Panc1 (cell line): ENCODE data around the gene FIGN. TPM values are rescaled to one million over a fixed set of nuclear protein-coding genes. Genes with fewer than 3 reads are reported as not detected.
A peak's percentile ranks its signal among the peaks of the same experiment; 100 is the strongest.

ENCODE experiments used
- ATAC-seq: fragments of 200-7000 bp; cut with Tn5 transposase; 2 replicates; pipeline ENCODE4 v1.9.1; 2020; ENCODE audit warnings: mild to moderate bottlenecking, moderate library complexity
- BruUV-seq: library from RNA; stranded (reverse); fragments of 400-500 nt; replicated peaks from 2 replicates; lab custom pipeline; 2021; lab: Mats Ljungman, UMichigan
- CTCF ChIA-PET: fragments of 300-600 bp; sonication (Branson Sonifier 250); formaldehyde crosslinking; loops from one replicate; lab custom pipeline; 2022; ENCODE audit warnings: antibody characterized with exemption; lab: Charles Lee
- POLR2A ChIA-PET: fragments of 300-600 bp; sonication (Branson Sonifier 250); formaldehyde crosslinking; loops from one replicate; lab custom pipeline; 2022; ENCODE audit warnings: antibody characterized with exemption; lab: Charles Lee
- DNase-seq: peaks from one replicate; pipeline ENCODE4 v3.0.0-alpha.2; 2010; ENCODE audit warnings: low read depth, low spot score
- H3K27ac ChIP-seq: 2 replicates; pipeline ENCODE4 v1.5.1; 2011; ENCODE audit warnings: mild to moderate bottlenecking, low read length, inconsistent platforms
- H3K27me3 ChIP-seq: fragments of 200-500 bp; sonication (Bioruptor generic); 2 replicates; pipeline ENCODE4 v1.6.0; 2014; ENCODE audit warnings: low read length, inconsistent platforms; ENCODE audit not compliant: control insufficient read depth, insufficient read depth
- H3K36me3 ChIP-seq: fragments of 200-500 bp; sonication (Bioruptor generic); 2 replicates; pipeline ENCODE4 v1.5.1; 2014; ENCODE audit warnings: inconsistent platforms, mild to moderate bottlenecking, low read length, moderate library complexity; ENCODE audit not compliant: control insufficient read depth, insufficient read depth
- H3K4me1 ChIP-seq: 2 replicates; pipeline ENCODE4 v1.5.1; 2011; ENCODE audit warnings: inconsistent platforms, mild to moderate bottlenecking, low read length, moderate library complexity; ENCODE audit not compliant: control insufficient read depth, insufficient read depth
- H3K4me3 ChIP-seq, 2 experiments: 2 replicates each; pipeline ENCODE4 v1.5.1; 2011 to 2012; ENCODE audit warnings: low read depth in 2 of 2, low read length in 2 of 2, mild to moderate bottlenecking in 2 of 2, inconsistent platforms in 1 of 2, moderate library complexity in 1 of 2
- H3K9me3 ChIP-seq: fragments of 200-500 bp; sonication (Bioruptor generic); 2 replicates; pipeline ENCODE4 v1.5.1; 2014; ENCODE audit warnings: low read depth, mild to moderate bottlenecking, inconsistent platforms, low read length, moderate library complexity; ENCODE audit not compliant: control insufficient read depth, insufficient read depth
- POLR2AphosphoS5 ChIP-seq: IDR thresholded peaks from 2 replicates; pipeline ENCODE4 v1.6.1; 2012; ENCODE audit warnings: mild to moderate bottlenecking, low read depth, low read length, moderate library complexity
- SIN3A ChIP-seq: IDR thresholded peaks from 2 replicates; pipeline ENCODE4 v1.6.1; 2012; ENCODE audit warnings: low read depth, mild to moderate bottlenecking, low read length, moderate library complexity, borderline replicate concordance; ENCODE audit not compliant: insufficient read depth
- TCF7L2 ChIP-seq: IDR thresholded peaks from 2 replicates; pipeline ENCODE4 v1.6.1; 2011; ENCODE audit warnings: mild to moderate bottlenecking, low read depth, low read length, inconsistent platforms
- in situ Hi-C: cut with HindIII; loops from 2 replicates; pipeline ENCODE4 v1.10.0; 2016; ENCODE audit warnings: low sequenced_read_pairs, low pct_unique_long_range_greater_than_20kb
- intact Hi-C: fragments of 100-400 bp; cut with micrococcal nuclease; formaldehyde crosslinking; loops from one replicate; pipeline ENCODE4 v1.10.0; 2022; ENCODE audit not compliant: unreplicated experiment
- total RNA-seq: library from RNA; stranded (reverse); gene quantifications from one replicate; pipeline ENCODE4 v1.2.1, GENCODE V29; 2021; ENCODE audit not compliant: unreplicated experiment
- TF ChIP-seq, protein P1 (sequence below): fragments of 450-650 bp; IDR thresholded peaks from 2 replicates; pipeline ENCODE4 v1.5.1; 2017; ENCODE audit warnings: mild to moderate bottlenecking
- TF ChIP-seq, protein P2 (sequence below), 2 experiments: IDR thresholded peaks; 2 replicates each; pipeline ENCODE4 v1.6.1; 2011 to 2012; ENCODE audit warnings: low read depth in 2 of 2, control low read depth in 1 of 2, low read length in 1 of 2, mild to moderate bottlenecking in 1 of 2, moderate library complexity in 1 of 2; ENCODE audit not compliant: insufficient read depth in 1 of 2

The FIGN gene
- total RNA-seq, 1 experiment from 2014 or later: 19.5 TPM

DNA sequence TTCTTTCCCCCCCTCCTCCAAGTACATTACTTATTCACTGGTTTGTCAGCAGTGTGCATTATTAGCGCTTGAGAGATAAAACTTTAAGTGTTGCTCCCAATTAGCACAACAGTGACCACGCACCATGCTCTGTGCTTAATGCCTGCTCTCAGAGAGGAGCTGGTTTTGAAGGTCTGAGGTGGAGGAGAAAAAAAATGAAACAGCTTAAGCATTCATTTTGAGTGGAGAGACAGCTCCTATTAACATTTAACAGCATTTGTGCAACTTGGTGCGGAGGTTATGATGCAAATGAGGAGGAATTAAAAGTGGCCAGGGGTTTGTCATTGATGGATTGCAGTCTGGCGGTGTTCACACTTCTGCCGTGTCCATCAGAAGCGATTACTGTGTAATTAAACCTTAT, 141.8 kb downstream of the FIGN start:
- POLR2A ChIA-PET: no interaction called here
- no TSS peak for BruUV-seq
- H3K27ac ChIP-seq: no peak overlapping the region
- CTCF ChIA-PET: no interaction called here
- no peaks in the 10 kb centered on the region for H3K9me3 ChIP-seq
- H3K4me3 ChIP-seq: no peak overlapping the region
- intact Hi-C loops: no loop called here
- no peak for TF ChIP-seq TCF7L2
- TF ChIP-seq SIN3A: no peak
- TF ChIP-seq POLR2AphosphoS5: no peak
- no peaks in the 10 kb centered on the region for H3K27me3 ChIP-seq
- no peaks in the 10 kb centered on the region for H3K36me3 ChIP-seq
- peaks cover 3% of the 10 kb centered on the region; the same call in 1 of the 2 replicates for H3K4me1 ChIP-seq
- no peak for ATAC-seq
- in situ Hi-C loops: no loop called here
- DNase-seq: no peak

DNA sequence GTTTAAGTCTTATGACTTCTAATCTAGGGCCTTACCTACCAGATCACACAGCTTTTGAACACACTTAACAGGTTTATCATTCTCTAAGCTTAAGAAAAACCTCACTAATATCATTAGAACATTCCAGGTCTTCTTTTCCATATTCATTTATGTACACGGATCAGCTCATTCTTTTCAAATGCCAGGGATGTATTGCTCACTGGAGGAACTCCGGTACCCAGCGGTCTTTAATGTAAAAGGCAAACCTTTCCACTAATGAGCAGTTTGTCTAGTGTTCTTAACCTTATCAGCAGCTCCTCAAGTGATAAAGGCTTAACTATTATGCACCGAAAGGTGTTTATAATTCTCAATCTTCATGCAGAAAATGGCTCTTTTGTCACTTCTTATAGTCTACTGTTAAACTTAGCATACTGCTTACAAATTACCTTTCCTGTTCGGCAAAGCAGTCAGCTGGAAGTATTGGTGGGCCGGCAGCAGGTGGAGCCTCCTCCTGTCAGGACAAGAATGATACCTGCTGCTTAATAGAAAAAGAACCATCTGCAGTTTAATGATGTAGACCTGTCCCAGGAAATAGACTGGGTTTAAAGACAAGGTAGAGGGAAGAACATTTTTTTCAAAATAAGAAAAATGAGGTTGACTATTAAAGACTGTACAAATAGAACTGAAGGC, 142.7 kb downstream of the FIGN start:
- Histone ChIP-seq H3K27me3 (no peaks in the 10 kb centered on the region), H3K4me3 (no peak overlapping the region), H3K36me3 (no peaks in the 10 kb centered on the region), H3K9me3 (no peaks in the 10 kb centered on the region), H3K4me1 (peaks cover 3% of the 10 kb centered on the region; the same call in 1 of the 2 replicates), H3K27ac (no peak overlapping the region)
- intact Hi-C loops (no loop called here), in situ Hi-C loops (no loop called here)
- ATAC-seq: no peak
- POLR2A ChIA-PET: interaction anchor here (1.0 kb wide), 1 partner anchor 140 kb away, joined by 3 read pairs; no protein-coding TSS in a partner anchor
- no peak for TF ChIP-seq SIN3A
- TF ChIP-seq POLR2AphosphoS5: no peak
- TF ChIP-seq TCF7L2: no peak
- TF ChIP-seq, protein P1, sequence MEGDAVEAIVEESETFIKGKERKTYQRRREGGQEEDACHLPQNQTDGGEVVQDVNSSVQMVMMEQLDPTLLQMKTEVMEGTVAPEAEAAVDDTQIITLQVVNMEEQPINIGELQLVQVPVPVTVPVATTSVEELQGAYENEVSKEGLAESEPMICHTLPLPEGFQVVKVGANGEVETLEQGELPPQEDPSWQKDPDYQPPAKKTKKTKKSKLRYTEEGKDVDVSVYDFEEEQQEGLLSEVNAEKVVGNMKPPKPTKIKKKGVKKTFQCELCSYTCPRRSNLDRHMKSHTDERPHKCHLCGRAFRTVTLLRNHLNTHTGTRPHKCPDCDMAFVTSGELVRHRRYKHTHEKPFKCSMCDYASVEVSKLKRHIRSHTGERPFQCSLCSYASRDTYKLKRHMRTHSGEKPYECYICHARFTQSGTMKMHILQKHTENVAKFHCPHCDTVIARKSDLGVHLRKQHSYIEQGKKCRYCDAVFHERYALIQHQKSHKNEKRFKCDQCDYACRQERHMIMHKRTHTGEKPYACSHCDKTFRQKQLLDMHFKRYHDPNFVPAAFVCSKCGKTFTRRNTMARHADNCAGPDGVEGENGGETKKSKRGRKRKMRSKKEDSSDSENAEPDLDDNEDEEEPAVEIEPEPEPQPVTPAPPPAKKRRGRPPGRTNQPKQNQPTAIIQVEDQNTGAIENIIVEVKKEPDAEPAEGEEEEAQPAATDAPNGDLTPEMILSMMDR: peak; percentile 6; the same call in 1 of the 2 replicates
- TF ChIP-seq, protein P2, sequence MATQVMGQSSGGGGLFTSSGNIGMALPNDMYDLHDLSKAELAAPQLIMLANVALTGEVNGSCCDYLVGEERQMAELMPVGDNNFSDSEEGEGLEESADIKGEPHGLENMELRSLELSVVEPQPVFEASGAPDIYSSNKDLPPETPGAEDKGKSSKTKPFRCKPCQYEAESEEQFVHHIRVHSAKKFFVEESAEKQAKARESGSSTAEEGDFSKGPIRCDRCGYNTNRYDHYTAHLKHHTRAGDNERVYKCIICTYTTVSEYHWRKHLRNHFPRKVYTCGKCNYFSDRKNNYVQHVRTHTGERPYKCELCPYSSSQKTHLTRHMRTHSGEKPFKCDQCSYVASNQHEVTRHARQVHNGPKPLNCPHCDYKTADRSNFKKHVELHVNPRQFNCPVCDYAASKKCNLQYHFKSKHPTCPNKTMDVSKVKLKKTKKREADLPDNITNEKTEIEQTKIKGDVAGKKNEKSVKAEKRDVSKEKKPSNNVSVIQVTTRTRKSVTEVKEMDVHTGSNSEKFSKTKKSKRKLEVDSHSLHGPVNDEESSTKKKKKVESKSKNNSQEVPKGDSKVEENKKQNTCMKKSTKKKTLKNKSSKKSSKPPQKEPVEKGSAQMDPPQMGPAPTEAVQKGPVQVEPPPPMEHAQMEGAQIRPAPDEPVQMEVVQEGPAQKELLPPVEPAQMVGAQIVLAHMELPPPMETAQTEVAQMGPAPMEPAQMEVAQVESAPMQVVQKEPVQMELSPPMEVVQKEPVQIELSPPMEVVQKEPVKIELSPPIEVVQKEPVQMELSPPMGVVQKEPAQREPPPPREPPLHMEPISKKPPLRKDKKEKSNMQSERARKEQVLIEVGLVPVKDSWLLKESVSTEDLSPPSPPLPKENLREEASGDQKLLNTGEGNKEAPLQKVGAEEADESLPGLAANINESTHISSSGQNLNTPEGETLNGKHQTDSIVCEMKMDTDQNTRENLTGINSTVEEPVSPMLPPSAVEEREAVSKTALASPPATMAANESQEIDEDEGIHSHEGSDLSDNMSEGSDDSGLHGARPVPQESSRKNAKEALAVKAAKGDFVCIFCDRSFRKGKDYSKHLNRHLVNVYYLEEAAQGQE (IDR thresholded peaks at IDR 0.05; ENCODE audit: insufficient read depth in 1 of 2, low read depth in 2 of 2, low read length in 1 of 2): no peak
- CTCF ChIA-PET: no interaction called here
- no peak for DNase-seq
- no TSS peak for BruUV-seq

DNA sequence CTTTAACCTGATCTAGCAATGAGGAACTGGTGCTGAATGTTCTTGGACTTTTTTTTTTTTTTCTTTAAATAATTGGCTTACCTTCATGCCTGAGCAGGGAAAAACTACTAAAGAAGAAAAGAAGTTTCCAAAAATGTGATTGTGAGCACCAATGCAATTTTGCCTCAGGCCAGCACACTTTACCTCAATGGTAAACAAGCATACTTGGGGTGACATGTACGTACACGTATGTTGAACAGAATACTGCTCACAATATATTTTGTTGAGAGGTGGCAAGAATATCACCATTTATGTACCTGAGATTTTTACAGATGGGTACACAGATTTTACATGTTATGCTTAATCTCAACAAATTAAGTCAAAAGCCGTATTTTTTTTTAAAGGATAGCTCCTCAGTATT, 144.3 kb downstream of the FIGN start:
- intact Hi-C loops (no loop called here), in situ Hi-C loops (no loop called here)
- POLR2A ChIA-PET: no interaction called here
- Histone ChIP-seq H3K36me3 (no peaks in the 10 kb centered on the region), H3K27ac (no peak overlapping the region), H3K4me3 (no peak overlapping the region), H3K9me3 (no peaks in the 10 kb centered on the region), H3K27me3 (no peaks in the 10 kb centered on the region), H3K4me1 (peaks cover 3% of the 10 kb centered on the region; the same call in 1 of the 2 replicates)
- CTCF ChIA-PET: no interaction called here
- no peak for DNase-seq
- TF ChIP-seq SIN3A (no peak), TCF7L2 (no peak), POLR2AphosphoS5 (no peak)
- TF ChIP-seq, protein P1: no peak
- TF ChIP-seq, protein P2 (IDR thresholded peaks at IDR 0.05; ENCODE audit: insufficient read depth in 1 of 2, low read depth in 2 of 2, low read length in 1 of 2): no peak
- no TSS peak for BruUV-seq
- no peak for ATAC-seq
